RWPE2 (cell line): ENCODE measurements around the gene LEMD1.

Experiments used
- ATAC-seq: fragments of 200-7000 bp; cut with Tn5 transposase; 3 replicates; pipeline ENCODE4 v1.9.1; 2021; ENCODE audit warnings: low read depth
- DNase-seq: peaks from one replicate; pipeline ENCODE4 v3.0.0-alpha.2; 2020; ENCODE audit warnings: low spot score
- H3K27ac ChIP-seq: fragments of 450-650 bp; 2 replicates; pipeline ENCODE4 v1.5.1; 2017; ENCODE audit warnings: mild to moderate bottlenecking; ENCODE audit not compliant: poor library complexity, severe bottlenecking
- H3K27me3 ChIP-seq: fragments of 250-450 bp; sonication (Bioruptor Pico); 2 replicates; pipeline ENCODE4 v1.5.1; 2021; ENCODE audit warnings: mild to moderate bottlenecking, moderate library complexity; ENCODE audit not compliant: insufficient read depth, poor library complexity, severe bottlenecking
- H3K36me3 ChIP-seq: fragments of 250-450 bp; sonication (Bioruptor Pico); 2 replicates; pipeline ENCODE4 v1.5.1; 2020; ENCODE audit warnings: low read depth, mild to moderate bottlenecking, moderate library complexity
- H3K4me1 ChIP-seq: fragments of 250-450 bp; sonication (Bioruptor Pico); 2 replicates; pipeline ENCODE4 v1.5.1; 2021; ENCODE audit warnings: mild to moderate bottlenecking, moderate library complexity; ENCODE audit not compliant: insufficient read depth, poor library complexity, severe bottlenecking
- H3K4me3 ChIP-seq: fragments of 250-450 bp; sonication (Bioruptor Pico); 2 replicates; pipeline ENCODE4 v1.5.1; 2021; ENCODE audit warnings: mild to moderate bottlenecking, moderate library complexity; ENCODE audit not compliant: severe bottlenecking
- H3K9me3 ChIP-seq: fragments of 250-450 bp; sonication (Bioruptor Pico); 2 replicates; pipeline ENCODE4 v1.5.1; 2021; ENCODE audit warnings: mild to moderate bottlenecking, moderate library complexity; ENCODE audit not compliant: severe bottlenecking
- TF ChIP-seq, protein P1 (sequence below): fragments of 450-650 bp; IDR thresholded peaks from one replicate; pipeline ENCODE4 v1.5.1; 2017; ENCODE audit warnings: mild to moderate bottlenecking, moderate library complexity; ENCODE audit not compliant: poor library complexity, severe bottlenecking

The LEMD1 gene

DNA sequence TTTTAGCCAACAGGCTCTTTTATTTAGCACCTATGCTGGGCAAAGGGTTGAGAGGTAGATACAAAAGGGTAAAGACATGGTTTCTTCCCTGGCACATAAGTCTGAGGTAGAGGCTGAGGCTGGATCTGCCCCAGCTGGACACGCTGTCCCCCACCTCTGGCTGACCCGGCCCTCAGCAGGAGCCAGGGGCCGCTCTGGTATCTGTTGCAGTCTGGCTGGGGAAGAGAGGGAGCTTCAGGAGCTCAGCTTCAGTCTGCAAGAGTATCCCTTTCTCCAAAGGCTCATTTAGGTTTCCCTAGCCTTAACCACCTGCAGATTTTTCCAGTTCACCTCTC lies 19.8 kb upstream of the LEMD1 start:
- DNase-seq (no peak), ATAC-seq (no peak)
- H3K36me3 ChIP-seq: 0 out of 2 replicates have a peak, but pooled peaks cover 5% of the 10 kb centered on the region
- H3K4me1 ChIP-seq: peaks cover 43% of the 10 kb centered on the region
- H3K4me3 ChIP-seq: no peak overlapping the region
- no peaks in the 10 kb centered on the region for H3K9me3 ChIP-seq
- H3K27ac ChIP-seq: peak overlapping the region; percentile 66
- no peaks in the 10 kb centered on the region for H3K27me3 ChIP-seq
- TF ChIP-seq, protein P1, sequence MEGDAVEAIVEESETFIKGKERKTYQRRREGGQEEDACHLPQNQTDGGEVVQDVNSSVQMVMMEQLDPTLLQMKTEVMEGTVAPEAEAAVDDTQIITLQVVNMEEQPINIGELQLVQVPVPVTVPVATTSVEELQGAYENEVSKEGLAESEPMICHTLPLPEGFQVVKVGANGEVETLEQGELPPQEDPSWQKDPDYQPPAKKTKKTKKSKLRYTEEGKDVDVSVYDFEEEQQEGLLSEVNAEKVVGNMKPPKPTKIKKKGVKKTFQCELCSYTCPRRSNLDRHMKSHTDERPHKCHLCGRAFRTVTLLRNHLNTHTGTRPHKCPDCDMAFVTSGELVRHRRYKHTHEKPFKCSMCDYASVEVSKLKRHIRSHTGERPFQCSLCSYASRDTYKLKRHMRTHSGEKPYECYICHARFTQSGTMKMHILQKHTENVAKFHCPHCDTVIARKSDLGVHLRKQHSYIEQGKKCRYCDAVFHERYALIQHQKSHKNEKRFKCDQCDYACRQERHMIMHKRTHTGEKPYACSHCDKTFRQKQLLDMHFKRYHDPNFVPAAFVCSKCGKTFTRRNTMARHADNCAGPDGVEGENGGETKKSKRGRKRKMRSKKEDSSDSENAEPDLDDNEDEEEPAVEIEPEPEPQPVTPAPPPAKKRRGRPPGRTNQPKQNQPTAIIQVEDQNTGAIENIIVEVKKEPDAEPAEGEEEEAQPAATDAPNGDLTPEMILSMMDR: no peak

DNA sequence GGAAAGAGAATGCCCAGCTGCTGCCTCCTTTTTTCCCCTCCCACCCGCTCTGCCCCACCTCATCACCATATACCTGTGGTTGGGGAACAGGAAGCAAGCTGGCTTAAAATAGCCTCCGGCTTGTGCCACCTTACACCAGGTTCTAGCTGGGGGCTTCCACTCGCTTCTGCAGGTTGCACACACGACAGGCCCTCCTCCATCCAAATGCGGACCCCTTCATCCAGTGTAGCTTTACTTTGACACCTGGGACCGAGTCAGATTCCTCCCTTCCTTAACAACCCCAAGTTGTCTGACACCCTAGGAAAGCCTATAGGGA lies 19.4 kb upstream of the LEMD1 start:
- H3K4me3 ChIP-seq: no peak overlapping the region
- H3K4me1 ChIP-seq: peaks cover 43% of the 10 kb centered on the region
- no peaks in the 10 kb centered on the region for H3K27me3 ChIP-seq

DNA sequence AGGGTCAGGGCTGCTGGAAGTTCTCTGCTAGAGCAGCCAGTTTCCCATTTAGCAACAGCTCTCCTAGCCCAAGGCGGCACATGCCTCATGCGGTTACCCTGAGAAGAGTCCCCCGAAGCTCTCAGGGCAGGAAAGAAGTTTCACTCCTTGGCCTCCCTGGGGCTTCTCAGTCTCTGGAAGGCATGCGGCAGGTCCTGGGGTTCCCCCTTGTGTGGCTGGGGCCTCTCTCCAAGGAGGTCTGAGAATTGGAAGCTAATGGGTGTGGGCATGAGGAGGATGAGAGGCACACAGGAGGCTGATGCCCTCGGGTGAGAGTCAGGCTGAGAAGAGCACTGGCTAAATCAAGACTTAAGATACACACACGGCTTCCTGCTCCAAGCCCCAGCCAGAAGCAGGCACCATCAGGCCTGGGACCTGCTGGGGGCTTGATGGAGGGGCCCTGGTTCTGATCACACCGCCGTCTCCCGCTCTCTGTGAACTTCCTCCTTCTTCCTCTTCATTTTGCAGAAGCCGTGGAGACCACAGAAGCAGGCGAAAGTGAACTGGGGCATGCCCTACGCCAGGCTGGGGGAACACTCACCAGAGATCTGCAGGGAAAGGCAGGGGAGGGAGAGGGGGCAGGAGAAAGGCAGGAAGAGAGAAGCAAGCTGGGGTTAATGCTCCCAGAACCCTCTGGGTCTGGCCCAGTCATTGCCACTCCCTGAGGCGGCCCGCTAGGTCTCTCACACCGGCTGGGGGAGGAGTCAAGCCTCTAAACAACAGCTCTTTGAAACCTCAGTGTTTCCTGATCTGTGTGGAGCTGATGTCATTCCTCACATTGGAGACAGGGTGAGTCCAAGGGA lies 18.8 kb upstream of the LEMD1 start:
- Histone ChIP-seq H3K4me1 (peaks cover 40% of the 10 kb centered on the region), H3K36me3 (0 out of 2 replicates have a peak, but pooled peaks cover 5% of the 10 kb centered on the region), H3K4me3 (no peak overlapping the region), H3K27ac (peak overlapping the region; percentile 66), H3K9me3 (no peaks in the 10 kb centered on the region), H3K27me3 (no peaks in the 10 kb centered on the region)
- TF ChIP-seq, protein P1: no peak
- DNase-seq (peak; percentile 92), ATAC-seq (peak; percentile 89)

More for the DNA sequence above, 19.4 kb upstream of the LEMD1 start:
- Histone ChIP-seq H3K27ac (peak overlapping the region; percentile 66), H3K9me3 (no peaks in the 10 kb centered on the region), H3K36me3 (0 out of 2 replicates have a peak, but pooled peaks cover 5% of the 10 kb centered on the region)
- ATAC-seq (no peak), DNase-seq (no peak)
- TF ChIP-seq, protein P1: no peak

- peak; percentile 40 for DNase-seq
- no peak overlapping the region for H3K4me3 ChIP-seq
- TF ChIP-seq, protein P1: no peak
Measured at GRCh38 chr1:205440121-205440475, 18.2 kb upstream of the LEMD1 start.

More at GRCh38 chr1:205440121-205440475, 18.2 kb upstream of the LEMD1 start:
- H3K27ac ChIP-seq: peak overlapping the region; percentile 66
- H3K36me3 ChIP-seq: 0 out of 2 replicates have a peak, but pooled peaks cover 5% of the 10 kb centered on the region
- peaks cover 34% of the 10 kb centered on the region for H3K4me1 ChIP-seq
- no peaks in the 10 kb centered on the region for H3K27me3 ChIP-seq
- no peaks in the 10 kb centered on the region for H3K9me3 ChIP-seq
- no peak for ATAC-seq
